GM18873 (cell line): ENCODE results near the gene TEDDM1.
A peak's percentile ranks its signal among the peaks of the same experiment; 100 is the strongest.
"Not testable (repeated sequence)": the region's sequence is repeated elsewhere in the genome, so short reads cannot be mapped to it uniquely, and the experiment has no call there.

Experiments used
- ATAC-seq: cut with Tn5 transposase; IDR thresholded peaks from one replicate; pipeline ENCODE4 v1.9.1; 2021; ENCODE audit warnings: mild to moderate bottlenecking, moderate library complexity, moderate number of reproducible peaks; ENCODE audit not compliant: unreplicated experiment, low FRiP score

TEDDM1 gene, protein sequence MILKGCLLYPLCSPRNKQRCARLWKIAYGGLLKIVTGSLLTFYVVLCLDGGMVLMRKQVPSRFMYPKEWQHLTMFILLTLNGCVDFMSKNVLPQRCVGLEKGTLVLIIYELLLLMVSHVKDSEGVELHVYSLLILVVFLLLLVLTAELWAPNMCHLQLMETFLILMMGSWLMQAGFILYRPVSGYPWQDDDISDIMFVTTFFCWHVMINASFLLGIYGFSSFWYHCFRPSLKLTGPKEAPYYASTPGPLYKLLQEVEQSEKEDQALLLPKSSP

DNA sequence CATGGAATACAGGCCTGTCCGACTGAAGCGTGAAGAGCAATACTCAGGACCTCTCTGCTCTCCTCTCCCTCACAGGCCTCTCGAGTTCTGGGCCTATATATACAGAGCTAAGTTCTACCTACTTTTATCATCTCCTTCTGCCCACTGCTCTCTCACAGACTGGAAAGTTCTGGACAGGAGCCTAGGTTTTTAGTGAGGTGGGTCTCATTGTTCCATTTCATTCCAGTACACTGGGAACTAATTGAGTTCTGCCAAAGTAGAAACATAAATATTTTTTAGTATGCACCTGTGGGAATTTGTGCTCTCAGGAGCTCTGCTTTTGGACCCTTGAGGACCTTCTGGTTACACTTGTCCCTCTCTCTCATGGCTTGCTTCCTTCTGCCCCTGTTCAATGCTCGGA, at the start of gene TEDDM1:
Gene TEDDM1 (minus strand): TSS at position 101 of the 400 bp plus-strand sequence. CDS start 182 bp downstream, outside the sequence.
- no peak for ATAC-seq

DNA sequence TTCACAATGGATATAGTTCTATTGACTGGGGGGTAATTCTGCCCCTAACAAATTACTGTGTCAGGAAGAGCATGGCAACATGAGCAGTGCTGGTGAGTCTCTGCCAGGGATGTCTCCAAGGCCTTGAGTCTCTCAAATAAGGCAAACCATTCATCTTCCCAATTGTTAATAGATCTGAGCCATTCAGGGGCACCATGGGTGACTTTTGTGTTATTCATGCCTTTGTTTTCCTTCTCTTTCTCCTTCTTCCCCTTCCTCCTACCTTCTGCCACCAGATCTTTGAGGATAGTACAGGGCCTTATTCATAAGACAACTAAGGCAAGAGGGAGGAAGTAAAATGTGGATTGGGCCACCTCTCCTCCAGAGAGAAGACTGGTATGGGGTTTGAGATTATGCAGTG, 49.6 kb upstream of the TEDDM1 start, which contains the start of gene RGSL1:
Gene RGSL1 (plus strand): TSS at position 60 of the 400 bp plus-strand sequence. CDS start 20 bp downstream, at position 80.
- no peak for ATAC-seq

DNA sequence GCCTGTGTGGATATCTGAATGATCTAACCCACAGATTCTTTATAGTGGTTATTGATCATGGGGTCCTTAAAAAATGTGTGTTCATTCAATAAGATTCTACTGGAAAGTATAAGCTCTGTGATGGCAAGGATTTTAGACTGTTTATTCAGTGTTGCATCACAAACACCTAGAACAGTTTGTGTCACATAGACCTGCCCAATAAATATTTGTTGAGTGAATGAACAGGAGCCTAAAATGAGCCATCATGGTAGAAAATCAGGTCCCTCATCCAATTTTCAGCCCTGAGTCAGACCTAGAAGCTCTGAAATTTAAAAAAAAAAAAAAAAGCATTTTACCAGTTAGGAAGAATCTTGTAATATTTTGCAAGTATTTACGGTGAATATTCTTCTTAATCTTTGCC, 47.2 kb upstream of the TEDDM1 start:
- ATAC-seq: no peak

DNA sequence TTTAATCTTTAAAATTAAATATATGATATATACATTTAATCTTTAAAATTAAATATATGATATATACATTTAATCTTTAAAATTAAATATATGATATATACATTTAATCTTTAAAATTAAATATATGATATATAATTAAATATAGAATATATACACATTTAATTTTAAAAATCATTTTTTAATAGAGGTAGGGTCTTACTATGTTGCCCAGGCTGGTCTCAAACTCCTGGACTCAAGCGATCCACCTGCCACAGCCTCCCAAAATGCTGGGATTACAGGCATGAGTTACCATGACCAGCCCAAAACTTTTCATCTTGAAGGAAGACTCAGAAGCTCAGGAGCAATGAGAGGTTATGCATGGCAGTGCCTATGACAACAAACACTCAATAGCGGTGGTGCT, 46.7 kb upstream of the TEDDM1 start:
- not testable (repeated sequence) for ATAC-seq

DNA sequence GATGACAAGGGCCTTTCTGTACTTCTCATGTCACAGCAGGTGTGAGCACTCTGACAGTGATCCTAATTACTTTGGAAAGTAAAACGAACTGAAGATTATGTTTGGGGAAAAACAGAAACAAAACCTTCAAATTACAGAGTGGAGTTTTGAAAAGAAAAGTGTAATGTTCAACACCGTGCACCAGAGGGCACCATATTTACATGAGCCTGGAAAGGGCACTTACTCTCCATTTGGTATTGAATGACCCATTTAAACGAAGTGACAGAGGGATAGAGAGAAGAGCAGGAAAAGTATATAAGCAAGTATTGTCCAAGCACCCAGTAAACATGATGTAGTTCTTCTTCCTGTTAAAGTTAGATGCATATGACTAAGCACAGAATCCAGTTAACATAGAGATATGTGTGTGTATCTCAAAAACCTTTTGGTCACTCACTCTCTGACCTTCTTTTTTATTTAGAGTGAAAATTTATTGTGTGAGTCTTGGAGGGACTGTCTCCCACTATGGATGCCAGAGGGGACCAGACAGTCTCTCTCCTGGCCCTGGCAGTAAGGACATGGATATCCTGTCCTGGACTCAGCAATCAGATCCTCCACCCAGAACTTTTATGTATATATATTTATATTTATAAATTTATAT, 45.7 kb upstream of the TEDDM1 start:
- peak; percentile 64 for ATAC-seq

DNA sequence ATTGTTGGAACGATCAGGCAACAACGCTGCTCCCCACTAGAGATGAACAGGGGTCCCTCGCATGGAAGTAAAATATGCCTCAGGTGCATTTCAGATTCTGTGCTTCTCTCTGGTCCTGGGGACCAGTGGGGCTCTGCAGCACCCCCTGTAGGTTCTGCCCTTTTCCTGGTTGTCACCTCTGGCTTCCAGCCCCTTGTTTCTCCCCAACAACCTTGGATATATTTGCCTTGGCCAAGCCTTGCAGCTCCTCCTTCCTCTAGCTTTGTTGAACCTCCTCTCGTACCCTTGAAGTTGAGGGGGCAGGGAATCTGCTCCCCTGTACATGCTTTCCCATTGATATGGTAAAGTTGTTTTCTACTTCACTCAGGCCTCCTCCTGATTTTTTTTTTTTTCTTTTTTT, 44.0 kb upstream of the TEDDM1 start:
- ATAC-seq: no peak

DNA sequence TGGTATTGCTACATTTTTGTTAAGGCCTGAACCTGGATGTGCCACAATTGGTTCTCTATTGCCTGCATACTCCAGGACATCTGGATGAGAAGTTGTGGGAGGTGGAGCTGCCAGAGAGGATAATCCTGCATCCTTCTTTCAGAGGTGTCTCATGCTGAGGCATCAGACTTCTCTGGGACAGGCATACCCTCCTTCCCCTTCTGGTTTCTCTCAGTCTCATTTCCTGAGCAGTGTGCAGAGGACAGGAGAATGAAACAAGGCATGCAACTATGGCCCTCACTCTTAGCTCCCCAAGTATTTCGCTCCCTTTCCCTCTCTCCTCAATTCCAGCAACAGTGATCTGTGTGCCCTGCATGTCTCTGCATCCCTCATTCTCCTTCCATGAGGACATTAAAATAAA, 41.9 kb upstream of the TEDDM1 start:
- ATAC-seq: no peak

DNA sequence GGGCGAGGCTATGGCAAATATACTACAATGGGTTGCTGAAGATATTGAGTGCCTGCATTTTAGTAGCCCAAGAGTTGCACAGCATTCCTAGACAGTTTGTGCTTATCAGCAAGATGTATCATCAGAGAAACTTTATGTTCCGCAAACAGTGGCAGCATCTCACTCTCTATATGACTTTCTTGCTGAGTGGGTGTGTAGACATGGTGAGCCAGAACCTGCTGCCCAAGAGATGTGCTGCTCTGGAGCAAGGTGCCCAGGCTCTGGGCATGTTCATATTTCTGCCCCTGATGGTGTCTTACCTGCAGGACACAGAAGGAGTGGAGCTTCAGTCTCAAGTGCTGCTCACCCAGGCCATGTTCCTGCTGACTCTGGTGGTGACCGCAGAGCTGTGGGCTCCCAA, 41.3 kb upstream of the TEDDM1 start:
- no peak for ATAC-seq

DNA sequence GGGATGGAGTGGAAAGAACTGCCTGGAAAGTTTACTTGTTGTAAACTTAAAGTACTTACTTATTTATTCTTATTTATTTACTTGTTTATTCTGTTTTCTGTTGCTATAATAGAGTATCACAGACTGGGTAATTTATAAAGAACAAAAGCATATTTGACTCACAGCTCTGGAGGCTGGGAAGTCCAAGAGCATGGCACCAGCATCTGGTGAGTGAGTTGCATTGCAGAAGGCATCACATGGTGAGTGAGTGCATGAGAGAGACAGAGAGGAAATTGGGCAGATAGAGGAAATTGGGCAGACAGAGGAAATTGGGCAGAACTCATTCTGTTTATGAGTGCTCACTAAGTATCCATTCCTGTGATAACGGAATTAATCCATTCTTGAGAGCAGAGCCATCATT, 37.9 kb upstream of the TEDDM1 start:
- ATAC-seq: no peak

DNA sequence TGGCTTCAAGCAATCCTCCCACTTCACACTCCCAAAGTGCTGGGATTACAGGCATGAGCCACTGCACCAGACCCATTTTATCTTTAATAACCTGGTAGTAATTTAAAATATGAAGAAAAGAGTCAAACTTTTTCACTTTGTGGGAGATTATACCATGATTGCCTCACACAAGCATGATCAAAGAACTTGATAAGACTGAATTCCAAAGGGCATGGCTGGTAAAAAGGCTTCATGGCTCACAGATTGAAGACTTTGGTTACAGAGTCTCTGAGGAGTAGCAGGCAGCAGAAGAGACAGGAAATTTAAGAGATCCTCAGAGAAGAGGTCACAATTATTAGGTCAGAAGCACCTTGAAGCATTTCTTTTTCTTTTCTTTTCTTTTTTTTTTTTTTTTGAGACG, 33.1 kb upstream of the TEDDM1 start:
- no peak for ATAC-seq

DNA sequence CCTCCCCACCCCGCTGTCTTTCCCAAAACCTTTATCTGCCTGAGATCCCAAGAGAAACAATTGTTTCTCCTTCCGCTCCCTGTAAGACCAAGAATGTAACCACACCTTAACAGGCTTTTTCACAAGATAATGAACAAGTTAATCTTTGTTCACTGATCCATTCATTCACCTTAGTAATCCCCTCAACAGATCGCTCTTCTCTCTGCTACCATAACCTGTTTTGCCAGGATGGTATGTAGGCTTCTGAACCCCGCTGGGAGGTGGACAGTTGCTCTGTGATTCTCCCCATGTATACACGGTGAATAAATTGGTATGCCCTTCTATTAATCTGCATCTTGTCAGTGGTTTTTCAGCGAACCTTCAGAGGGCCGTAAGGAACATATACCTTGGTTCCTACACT, 30.8 kb upstream of the TEDDM1 start:
- ATAC-seq: no peak

DNA sequence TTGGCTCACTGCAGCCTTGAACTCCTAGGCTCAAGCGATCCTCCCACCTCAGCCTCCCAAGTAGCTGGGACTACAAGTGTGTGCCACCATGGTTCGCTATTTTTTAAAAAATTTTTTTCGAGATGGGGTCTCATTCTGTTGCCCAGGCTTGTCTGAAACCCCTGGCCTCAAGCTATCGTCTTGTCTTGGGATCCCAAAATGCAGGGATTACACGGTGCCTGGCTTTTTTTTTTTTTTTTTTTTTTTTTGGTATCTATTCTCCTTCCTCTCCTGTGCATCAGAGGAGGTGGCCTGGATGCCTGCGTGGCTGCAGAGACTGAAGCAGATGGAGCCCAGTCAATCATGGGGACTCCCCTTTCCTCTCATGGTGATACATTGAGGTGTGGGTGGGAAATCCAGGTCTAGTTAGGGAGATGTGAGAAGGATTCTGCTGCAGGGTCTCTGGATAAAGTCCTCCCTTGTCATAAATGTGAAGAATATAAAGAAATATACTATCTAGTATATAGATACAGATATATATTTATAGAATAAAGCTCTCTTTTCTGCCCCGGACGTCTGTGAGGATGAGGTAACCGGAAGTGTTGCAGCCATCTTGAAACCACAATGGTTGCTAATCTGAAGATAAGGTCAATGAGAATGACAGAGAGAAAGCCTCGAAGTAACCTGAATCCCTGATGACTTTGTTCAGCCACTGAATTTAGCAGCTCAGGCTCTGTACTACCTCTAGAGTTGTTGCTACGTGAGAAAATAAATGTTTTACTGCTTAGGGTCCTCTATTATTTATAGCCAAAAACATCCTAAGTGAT, 30.0 kb upstream of the TEDDM1 start:
- ATAC-seq: no peak

DNA sequence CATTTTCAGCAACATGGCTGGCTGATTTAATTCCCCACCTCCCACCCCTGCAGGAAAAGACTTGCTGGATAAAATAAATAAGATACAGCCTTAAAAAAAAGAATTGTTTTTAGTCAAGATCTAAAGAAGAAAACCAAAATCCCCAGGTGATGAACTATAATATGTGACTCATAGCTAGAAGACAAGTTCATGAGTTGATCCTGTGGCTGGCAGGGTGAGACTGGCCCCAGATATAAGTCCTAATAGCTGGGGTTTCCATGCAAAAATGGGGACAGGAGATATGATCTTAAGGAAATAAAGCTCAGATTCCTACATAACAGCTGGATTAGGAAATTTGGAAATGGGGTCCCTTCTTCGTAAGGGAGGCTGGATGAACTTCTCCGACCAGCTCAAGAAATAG, 27.6 kb upstream of the TEDDM1 start:
- no peak for ATAC-seq

DNA sequence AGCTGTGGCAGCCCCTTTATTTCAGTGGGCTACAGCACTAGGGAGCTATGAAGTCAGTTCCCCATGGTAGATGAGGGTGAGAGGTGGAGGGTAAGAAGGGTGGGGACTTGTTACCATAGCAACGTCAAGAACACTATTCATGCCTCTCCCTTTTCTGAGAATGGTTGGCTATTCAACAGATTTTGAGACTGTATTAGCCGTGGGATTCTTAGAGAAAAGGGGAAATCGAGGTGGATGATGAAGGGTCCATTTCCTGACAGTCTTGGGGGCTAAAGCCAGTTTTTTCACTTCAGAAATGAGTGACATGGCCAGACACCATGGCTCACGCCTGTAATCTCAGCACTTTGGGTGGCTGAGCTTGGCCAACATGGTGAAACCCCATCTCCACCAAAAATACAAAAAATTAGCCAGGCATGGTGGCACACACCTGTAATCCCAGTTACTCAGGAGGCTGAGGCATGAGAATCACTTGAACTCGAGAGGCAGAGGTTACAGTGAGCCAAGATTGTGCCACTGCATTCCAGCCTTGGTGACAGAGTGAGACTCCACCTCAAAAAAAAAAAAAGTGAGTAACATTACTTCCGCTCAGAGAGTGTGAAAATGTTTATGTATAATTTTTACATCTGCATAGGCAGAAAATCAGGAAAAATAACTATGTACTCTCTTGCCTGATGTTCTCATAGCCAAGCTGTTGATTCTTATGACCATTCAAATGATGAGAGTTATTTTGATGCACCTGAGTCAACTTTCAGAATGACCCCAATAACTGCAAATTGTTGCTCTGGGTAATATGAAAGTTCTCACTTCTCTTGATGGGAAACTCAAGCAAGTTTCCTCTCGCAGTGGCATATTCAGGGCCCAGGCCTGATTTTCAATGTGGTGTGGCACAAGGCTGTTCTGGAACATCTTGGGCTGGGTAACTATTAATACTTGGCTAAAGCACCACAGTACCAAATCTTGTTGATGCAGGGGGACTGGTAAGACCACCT, 26.3 kb upstream of the TEDDM1 start:
- ATAC-seq: peak; percentile 71

DNA sequence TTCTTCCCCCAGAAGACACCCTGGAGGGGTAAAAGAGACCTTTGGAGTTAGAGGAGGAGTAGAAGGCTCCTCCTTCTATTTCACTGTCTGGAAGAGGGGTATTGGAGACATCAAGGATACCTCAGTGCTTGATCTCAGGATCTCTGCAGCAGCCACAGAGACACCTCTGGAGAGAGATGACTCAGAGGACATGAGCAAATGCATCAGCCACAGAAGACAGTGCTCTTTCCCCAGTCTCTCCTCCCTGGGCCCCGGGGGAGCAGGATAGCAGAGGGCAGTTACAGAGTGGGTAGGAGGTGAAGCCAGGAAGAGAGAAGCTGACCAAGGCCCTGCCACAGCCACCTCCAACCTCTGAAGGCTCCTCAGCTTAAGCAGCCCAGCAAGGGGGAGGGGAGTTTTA, 15.3 kb upstream of the TEDDM1 start:
- ATAC-seq: no peak

DNA sequence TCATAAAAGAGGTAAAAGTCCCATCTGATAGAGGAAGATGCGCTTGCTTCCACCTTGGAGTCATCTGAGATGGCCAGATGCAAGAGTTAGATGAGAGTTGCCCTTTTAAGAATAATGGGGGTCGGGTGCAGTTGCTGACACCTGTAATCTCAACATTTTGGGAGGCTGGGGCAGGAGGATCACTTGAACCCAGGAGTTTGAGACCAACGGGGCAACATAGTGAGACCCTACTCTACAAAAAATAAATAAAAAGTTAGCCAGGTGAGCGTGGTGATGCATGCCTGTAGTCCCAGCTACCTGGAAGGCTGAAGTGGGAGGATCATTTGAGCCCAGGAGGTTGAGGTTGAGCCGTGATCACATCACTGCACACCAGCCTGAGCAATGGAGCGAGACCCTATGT, 13.5 kb upstream of the TEDDM1 start:
- ATAC-seq: no peak

DNA sequence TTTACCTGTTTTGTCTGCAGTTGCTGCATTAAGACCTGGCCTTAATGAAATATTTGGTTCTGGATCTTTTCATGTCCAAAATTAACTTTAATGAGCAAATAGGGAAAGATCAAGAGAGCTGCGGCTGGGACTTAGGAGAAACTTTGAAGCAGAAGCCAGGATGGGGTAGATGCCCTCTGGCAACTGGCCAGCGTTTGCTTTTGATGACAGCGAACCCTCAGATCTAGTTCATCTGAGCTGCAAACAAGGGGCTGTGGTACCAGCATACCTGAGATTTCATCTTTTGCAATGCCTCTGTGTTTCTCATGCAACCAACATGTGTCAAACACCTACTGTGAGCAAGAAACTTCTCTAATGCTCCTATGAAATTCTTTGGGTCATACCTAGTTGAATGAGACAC, 13.0 kb upstream of the TEDDM1 start:
- ATAC-seq: no peak

DNA sequence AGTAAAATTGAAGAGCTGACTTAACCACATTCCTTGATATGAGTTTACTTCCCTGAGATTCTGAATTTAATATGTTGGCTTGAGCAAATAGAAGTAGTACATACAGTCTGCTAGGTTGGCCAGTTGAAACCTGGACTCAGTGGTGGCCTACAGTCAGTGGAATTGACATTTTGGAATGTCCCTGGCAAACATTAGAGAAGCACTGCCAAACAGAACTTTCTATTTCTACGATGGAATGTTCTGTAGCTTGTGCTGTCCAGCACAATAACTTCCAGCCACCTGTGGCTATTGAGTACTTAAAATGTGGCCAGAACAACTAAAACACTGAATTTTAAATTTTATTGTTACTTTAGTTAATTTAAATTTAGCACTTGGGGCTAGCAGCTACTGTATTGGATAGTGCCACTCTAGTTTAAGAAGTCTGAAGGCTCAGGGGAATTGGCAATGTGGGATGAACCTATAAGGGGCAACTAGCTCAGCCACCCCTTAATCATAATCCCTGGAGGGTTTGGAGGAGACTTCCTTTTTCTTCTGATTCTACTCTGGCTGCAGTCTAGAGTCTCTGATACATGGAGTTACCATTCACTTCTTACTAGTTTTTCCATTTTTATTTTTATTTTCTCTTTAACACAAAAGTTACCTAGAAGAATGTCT, 10.3 kb upstream of the TEDDM1 start:
- ATAC-seq: no peak

DNA sequence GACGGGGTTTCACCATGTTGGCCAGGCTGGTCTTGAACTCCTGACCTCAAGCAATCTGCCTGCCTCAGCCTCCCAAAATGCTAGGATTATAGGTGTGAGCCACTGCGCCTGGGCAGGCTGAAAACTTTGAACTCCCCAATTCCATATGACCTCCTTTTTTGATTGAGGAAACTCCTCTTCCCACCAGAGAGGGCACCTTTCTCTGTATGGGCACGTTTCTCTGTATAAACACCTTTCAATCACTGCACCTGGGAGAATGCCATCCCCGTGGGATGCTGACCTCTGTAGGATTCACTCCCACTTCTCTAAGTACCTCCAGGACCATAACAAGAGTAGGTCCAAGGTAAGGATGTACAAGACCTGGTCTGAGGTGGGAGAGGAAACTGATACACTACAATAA, 9.7 kb upstream of the TEDDM1 start:
- ATAC-seq: no peak
